Testis (tissue), 2 donors: ENCODE measurements around the gene TGFB1I1.

Experiments used
- POLR2A ChIP-seq: fragments of 450-650 bp; IDR thresholded peaks from one replicate; pipeline ENCODE4 v1.6.1; 2017; ENCODE audit warnings: antibody characterized with exemption, mild to moderate bottlenecking, moderate library complexity
- TF ChIP-seq, protein P1 (sequence below), 3 experiments: fragments of 450-650 bp in 2 of 3; fragments of 200-600 bp in 1 of 3; sonication (generic) in 1 of 3; IDR thresholded peaks; one replicate each; pipeline ENCODE4 v1.5.1; 2016 to 2019; ENCODE audit warnings: antibody characterized with exemption in 3 of 3, mild to moderate bottlenecking in 2 of 3, moderate library complexity in 1 of 3

- TF ChIP-seq POLR2A, result peak; percentile 45
- TF ChIP-seq, protein P1, sequence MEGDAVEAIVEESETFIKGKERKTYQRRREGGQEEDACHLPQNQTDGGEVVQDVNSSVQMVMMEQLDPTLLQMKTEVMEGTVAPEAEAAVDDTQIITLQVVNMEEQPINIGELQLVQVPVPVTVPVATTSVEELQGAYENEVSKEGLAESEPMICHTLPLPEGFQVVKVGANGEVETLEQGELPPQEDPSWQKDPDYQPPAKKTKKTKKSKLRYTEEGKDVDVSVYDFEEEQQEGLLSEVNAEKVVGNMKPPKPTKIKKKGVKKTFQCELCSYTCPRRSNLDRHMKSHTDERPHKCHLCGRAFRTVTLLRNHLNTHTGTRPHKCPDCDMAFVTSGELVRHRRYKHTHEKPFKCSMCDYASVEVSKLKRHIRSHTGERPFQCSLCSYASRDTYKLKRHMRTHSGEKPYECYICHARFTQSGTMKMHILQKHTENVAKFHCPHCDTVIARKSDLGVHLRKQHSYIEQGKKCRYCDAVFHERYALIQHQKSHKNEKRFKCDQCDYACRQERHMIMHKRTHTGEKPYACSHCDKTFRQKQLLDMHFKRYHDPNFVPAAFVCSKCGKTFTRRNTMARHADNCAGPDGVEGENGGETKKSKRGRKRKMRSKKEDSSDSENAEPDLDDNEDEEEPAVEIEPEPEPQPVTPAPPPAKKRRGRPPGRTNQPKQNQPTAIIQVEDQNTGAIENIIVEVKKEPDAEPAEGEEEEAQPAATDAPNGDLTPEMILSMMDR (IDR thresholded peaks at IDR 0.05), result no peak
Measured at GRCh38 chr16:31507929-31508705, 36.2 kb downstream of the TGFB1I1 start, which contains the start of gene RUSF1.
